Activated naive CD4-positive, alpha-beta T cell treated with anti-CD3 and anti-CD28 coated beads for 36 hours (primary cell): ENCODE data around the gene DGKG. TPM values are rescaled to one million over a fixed set of nuclear protein-coding genes. Genes with fewer than 3 reads are reported as not detected.

Experiments
- CTCF ChIA-PET: fragments of 350-600 bp; sonication (Branson Sonifier 250); formaldehyde crosslinking; loops from one replicate; lab custom pipeline; 2021; ENCODE audit warnings: antibody characterized with exemption; lab: Charles Lee
- DNase-seq: peaks from one replicate; pipeline ENCODE4 v3.0.0-alpha.2; 2020
- H3K27ac Mint-ChIP-seq: one replicate; pipeline ENCODE4 v1.8.0; 2021; ENCODE audit warnings: mild to moderate bottlenecking, mixed read lengths
- H3K27me3 Mint-ChIP-seq: one replicate; pipeline ENCODE4 v1.8.0; 2021; ENCODE audit warnings: low read depth, mixed read lengths
- H3K36me3 Mint-ChIP-seq: one replicate; pipeline ENCODE4 v1.8.0; 2021; ENCODE audit warnings: low read depth, mixed read lengths
- H3K4me1 Mint-ChIP-seq: one replicate; pipeline ENCODE4 v1.8.0; 2021; ENCODE audit warnings: low read depth, mixed read lengths
- H3K4me3 Mint-ChIP-seq: one replicate; pipeline ENCODE4 v1.8.0; 2021; ENCODE audit warnings: mild to moderate bottlenecking, moderate library complexity, mixed read lengths
- H3K9me3 Mint-ChIP-seq: one replicate; pipeline ENCODE4 v1.8.0; 2021; ENCODE audit warnings: mixed read lengths
- intact Hi-C: fragments of 100-400 bp; cut with micrococcal nuclease; formaldehyde crosslinking; loops from one replicate; pipeline ENCODE4 v1.15.1; 2023
- total RNA-seq, 2 experiments: library from RNA; stranded (reverse); gene quantifications; one replicate each; pipeline ENCODE4 v1.2.3, GENCODE V29; 2021

Gene DGKG
- total RNA-seq, 2 experiments from 2014 or later, result 0.25 to 0.98 TPM

DNA sequence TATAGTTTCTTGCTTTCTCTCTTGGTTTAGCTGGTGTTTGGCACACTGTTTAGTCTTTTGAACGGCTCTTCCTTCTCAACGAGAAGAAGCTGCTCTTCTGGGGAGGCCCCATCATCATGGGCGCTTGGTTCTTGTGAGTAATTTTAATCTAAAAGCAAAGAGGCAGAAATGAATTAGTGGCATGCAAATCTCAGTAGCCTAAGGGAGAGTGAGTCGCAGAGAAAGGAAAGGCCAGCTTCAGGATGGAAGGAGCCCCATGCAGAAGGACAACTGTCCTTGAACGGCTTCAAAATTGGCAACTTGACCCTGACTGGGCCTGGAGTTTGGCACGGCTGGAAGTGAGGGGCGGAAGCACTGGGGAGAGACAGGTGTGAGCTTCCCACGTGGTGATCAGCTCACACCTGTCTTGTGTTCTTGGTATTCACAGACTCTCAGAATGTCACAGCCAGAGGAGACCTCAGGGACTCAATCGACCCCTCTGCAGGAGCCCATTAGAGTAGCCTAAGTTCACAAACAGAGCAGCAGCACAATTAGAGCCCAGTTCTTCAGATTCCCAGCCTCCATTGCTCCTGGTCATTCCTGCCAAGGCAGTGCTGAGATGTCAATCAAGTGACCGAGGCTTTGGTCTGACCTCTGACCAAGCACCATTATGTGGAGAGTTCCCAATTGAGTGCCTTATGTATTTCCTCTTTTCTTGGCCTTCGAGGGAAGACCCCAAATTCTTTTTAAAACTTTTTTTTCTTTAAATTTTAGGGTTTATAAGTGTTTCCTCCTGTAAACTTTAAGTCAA, 211.8 kb downstream of the DGKG start:
- DNase-seq, result no peak
- Mint-ChIP-seq H3K27me3 (peaks cover 48% of the 10 kb centered on the region), H3K9me3 (no peaks in the 10 kb centered on the region), H3K4me1 (peaks cover 13% of the 10 kb centered on the region), H3K27ac (no peak overlapping the region), H3K4me3 (no peak overlapping the region), H3K36me3 (no peaks in the 10 kb centered on the region)
- CTCF ChIA-PET, result no interaction called here
- intact Hi-C loops, result loop anchor here (2.0 kb wide), 1 partner anchor 35 kb away; no protein-coding TSS in a partner anchor

DNA sequence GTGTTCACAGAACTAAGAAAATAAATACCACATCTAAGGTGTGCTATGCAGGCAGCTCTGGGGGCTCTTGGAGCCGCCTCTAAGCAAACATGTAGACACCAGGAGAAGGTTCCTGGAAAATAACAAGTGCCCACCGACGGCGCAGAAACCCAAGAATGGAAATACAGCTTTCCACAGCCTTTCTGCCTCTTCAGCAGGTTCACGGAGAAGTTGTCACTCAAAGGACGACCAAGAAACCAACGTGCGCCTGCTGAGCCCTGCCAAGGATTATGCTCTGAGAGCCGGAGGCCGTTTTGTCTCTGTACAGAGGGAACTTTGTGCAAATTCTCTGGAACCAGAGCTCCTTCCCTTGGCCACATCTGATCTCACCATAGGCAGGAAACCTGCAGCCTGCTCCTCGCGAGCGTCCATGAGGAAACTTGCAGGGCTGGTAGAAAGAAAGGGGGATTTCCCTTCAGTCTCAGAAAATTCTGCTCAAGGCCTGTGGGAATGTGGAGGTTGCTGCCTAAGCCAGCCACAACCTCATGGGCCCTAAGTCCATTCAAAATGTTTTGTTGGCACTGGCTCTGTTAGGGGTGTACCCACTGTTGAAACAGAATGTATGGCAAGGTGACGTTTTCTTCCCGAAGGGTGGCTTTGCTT, 212.6 kb downstream of the DGKG start:
- Mint-ChIP-seq H3K4me1 (peaks cover 13% of the 10 kb centered on the region), H3K27me3 (peaks cover 52% of the 10 kb centered on the region), H3K36me3 (no peaks in the 10 kb centered on the region), H3K9me3 (no peaks in the 10 kb centered on the region), H3K4me3 (no peak overlapping the region), H3K27ac (no peak overlapping the region)
- intact Hi-C loops, result no loop called here
- no peak for DNase-seq
- CTCF ChIA-PET, result no interaction called here

DNA sequence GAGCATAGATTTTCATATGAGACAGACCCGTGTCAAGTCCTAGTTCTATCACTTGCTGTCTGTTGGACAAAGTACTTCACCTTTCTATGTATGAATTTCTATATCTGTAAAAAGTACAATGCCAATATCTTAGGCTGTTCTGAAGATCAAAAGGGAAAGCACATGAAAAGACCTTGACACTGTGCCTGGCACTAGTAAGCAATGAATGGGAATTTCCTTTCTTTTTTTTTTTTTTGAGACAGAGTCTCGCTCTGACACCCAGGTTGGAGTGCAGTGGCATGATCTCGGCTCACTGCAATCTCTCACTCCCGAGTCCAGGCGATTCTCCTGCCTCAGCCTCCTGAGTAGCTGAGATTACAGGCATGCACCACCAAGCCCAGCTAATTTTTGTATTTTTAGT, 217.8 kb downstream of the DGKG start:
- Mint-ChIP-seq H3K27ac (no peak overlapping the region), H3K4me1 (no peaks in the 10 kb centered on the region), H3K9me3 (no peaks in the 10 kb centered on the region), H3K4me3 (no peak overlapping the region), H3K27me3 (peaks cover 19% of the 10 kb centered on the region), H3K36me3 (no peaks in the 10 kb centered on the region)
- intact Hi-C loops, result no loop called here
- DNase-seq, result no peak
- CTCF ChIA-PET, result no interaction called here

DNA sequence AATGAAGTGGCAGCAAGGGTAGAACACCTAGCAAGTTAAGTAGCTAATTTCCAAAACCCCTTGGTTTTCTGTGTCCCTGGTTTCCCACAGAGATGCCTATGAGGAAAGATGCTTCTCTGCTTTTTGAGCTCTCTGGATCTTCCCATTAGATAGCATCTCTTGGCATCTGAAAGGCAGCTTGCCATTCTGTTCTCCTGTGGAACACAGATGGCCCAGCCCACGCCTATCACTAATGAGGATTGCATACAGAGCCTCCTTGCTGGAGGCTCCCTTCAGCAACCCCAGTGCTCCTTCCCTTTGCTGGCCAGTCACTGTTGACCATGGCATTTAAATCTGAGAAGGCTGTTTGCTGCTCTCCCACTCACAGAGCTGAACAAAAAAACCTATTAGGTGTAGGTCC, 218.8 kb downstream of the DGKG start:
- Mint-ChIP-seq H3K9me3 (no peaks in the 10 kb centered on the region), H3K27ac (no peak overlapping the region), H3K4me3 (no peak overlapping the region), H3K4me1 (no peaks in the 10 kb centered on the region), H3K36me3 (no peaks in the 10 kb centered on the region), H3K27me3 (peaks cover 11% of the 10 kb centered on the region)
- CTCF ChIA-PET, result no interaction called here
- no peak for DNase-seq
- intact Hi-C loops, result no loop called here

DNA sequence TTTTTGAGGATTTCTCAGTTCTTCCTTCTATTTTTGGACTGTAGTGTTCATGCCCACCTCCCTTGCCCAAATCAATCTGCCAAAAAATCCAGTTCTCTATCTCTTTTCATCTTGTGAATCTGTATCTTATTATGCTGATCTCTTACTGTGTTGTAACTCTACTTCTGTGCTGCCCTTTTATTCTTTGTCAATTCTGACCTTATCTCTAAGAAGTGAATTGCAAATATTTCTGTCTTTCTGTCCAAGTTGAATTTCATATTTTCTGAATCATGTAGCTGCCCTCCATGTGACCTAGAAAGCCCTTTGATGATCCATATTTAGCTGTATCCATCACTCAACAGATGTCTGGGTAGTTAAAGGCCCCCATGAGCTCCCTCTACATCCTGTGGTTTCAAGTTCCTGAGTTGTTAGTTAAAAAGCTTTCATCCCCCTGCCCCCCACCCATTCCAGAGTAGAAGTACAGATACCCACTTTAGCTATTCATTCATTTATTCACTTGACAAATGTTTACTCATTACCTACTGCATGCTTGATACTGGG, 219.6 kb downstream of the DGKG start:
- Mint-ChIP-seq H3K9me3 (no peaks in the 10 kb centered on the region), H3K27me3 (peaks cover 7% of the 10 kb centered on the region), H3K4me3 (no peak overlapping the region), H3K36me3 (no peaks in the 10 kb centered on the region), H3K27ac (no peak overlapping the region), H3K4me1 (no peaks in the 10 kb centered on the region)
- no peak for DNase-seq
- intact Hi-C loops, result no loop called here
- CTCF ChIA-PET, result no interaction called here

DNA sequence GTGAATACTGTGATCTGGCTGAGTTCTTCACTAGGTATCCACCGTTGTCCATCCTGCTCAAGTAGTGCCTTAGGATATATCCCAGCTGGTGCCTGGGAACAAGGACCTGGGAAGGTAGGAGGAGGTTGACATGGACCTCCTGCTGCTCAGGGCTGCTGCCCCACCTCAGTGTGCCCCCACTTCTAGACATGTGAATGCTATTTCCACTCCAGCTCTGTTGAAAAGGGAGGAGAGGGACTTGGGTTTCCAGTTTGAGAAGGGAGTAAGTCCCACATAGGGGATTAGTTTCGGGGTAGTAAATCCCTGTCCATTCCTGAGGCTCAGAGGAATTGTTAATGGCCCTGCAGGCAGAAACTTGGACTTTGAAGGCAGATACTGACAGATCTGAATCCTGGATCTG, 220.2 kb downstream of the DGKG start:
- CTCF ChIA-PET, result no interaction called here
- Mint-ChIP-seq H3K4me1 (no peaks in the 10 kb centered on the region), H3K27me3 (peaks cover 7% of the 10 kb centered on the region), H3K27ac (no peak overlapping the region), H3K4me3 (no peak overlapping the region), H3K36me3 (no peaks in the 10 kb centered on the region), H3K9me3 (no peaks in the 10 kb centered on the region)
- no peak for DNase-seq
- intact Hi-C loops, result no loop called here

DNA sequence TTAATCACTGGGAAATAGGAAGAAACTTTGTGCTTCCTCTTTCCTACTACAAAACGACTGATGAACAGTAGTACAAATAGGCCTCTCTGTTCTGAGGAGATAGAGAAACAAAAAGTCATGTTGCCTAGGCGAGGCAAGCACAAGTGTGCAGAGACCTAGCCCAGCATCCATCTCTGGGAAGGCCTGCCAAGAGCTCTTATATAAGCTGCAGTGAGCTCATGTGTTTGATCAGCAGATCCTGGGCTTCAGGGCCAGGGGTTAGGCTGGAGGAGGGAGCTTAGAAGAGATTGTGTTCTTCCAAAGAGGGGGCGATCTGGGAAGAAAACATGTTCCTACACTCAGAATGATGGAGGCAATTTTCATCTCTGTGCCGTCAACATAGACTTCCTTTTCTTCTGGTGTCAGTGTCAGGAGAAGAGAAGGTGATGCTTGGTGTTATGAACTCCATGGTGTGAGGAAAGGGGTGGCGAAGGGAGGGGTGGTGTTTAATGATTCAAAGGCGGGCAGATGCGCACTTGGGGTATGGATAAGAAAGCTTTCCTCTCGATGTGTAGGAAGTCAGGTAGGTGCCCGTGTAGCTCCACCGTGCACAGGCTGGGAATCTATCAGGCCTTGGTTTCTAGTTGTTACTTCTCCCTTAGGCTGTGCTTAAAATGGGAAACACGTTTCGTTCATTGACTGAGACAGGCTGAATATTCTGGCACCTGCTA, 223.6 kb downstream of the DGKG start:
- CTCF ChIA-PET, result no interaction called here
- H3K4me3 Mint-ChIP-seq, result no peak overlapping the region

DNA sequence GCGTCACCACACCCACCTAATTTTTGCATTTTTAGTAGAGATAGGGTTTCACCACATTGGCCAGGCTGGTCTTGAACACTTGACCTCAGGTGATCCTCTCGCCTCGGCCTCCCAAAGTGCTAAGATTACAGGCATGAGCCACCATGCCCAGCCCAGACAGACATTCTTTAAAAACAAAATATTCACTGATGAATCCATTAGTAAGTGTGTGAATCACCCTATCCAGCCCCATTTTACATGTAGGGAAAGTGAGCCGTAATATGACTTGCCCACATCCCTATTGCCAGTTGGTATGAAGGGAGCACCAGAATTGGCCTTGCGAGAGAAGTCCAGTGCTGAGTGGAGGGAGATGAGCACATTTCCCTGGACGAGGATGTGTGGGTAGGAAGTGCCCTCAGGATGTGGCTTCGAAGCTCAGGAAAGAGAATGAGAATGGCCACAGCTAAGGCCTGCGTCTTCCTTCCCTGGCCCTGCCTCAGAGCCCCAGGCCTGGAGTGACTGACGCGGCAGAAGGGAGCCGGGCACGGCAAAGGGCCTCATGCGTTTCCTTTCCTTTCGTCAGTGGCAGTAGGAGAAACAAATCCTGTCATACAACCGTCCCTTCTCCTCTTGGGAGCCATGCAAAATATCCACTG, 224.9 kb downstream of the DGKG start:
- Mint-ChIP-seq H3K36me3 (no peaks in the 10 kb centered on the region), H3K9me3 (no peaks in the 10 kb centered on the region), H3K4me3 (no peak overlapping the region), H3K27ac (no peak overlapping the region), H3K4me1 (no peaks in the 10 kb centered on the region), H3K27me3 (no peaks in the 10 kb centered on the region)
- no peak for DNase-seq
- intact Hi-C loops, result no loop called here
- CTCF ChIA-PET, result interaction anchor here (0.5 to 0.7 kb wide), 2 partner anchors 51 to 161 kb away, joined by 3 to 5 read pairs; no protein-coding TSS in a partner anchor

More for the DNA sequence above, 223.6 kb downstream of the DGKG start:
- no peak for DNase-seq
- Mint-ChIP-seq H3K27ac (no peak overlapping the region), H3K4me1 (no peaks in the 10 kb centered on the region), H3K9me3 (no peaks in the 10 kb centered on the region), H3K36me3 (no peaks in the 10 kb centered on the region), H3K27me3 (peaks cover under 1% of the 10 kb centered on the region)
- intact Hi-C loops, result no loop called here

DNA sequence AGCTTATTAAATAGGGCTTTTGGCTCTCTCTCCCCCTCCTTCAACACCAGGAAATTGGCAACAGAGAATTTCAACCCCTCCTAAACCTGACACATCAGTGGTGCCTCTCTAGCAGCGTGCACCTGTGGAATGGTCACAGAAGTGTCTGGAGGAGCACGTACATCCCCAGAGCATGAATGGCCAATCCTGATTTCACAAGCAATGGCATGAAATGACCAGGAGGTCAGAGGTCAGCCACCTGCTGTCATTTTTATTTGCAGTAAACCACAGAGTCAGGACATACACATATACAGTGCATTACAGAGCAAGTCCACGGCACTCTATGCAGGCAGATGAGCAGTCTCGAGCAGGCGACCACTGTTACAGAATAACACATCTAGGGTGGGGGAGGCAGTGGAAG, 228.1 kb downstream of the DGKG start:
- no peaks in the 10 kb centered on the region for H3K4me1 Mint-ChIP-seq
- intact Hi-C loops, result no loop called here
- H3K36me3 Mint-ChIP-seq, result no peaks in the 10 kb centered on the region
- no peaks in the 10 kb centered on the region for H3K9me3 Mint-ChIP-seq
- H3K27me3 Mint-ChIP-seq, result no peaks in the 10 kb centered on the region
- no peak overlapping the region for H3K27ac Mint-ChIP-seq
- H3K4me3 Mint-ChIP-seq, result no peak overlapping the region
- CTCF ChIA-PET, result no interaction called here
- no peak for DNase-seq

DNA sequence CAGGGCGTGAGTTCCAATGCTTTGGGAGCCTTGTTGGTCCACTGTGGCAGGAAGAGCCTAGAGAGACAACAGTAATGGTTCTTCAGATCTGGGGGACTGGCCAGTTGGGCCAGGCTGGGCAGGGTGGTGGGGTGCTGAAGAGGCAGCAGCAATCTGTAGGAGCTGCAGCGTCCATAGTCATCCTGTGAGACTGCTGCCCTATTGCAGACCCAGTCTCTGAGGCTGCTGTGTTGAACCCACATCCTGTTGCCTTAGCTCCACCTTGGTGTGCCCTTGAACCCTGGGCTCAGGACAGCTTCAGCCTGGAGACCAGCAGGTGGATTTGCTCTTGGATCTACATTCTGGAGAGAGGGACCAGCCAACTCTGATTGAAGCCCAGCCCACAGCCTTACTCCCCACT, 229.5 kb downstream of the DGKG start:
- H3K27ac Mint-ChIP-seq, result no peak overlapping the region
- no peaks in the 10 kb centered on the region for H3K27me3 Mint-ChIP-seq
- CTCF ChIA-PET, result no interaction called here
- no peak for DNase-seq
- H3K9me3 Mint-ChIP-seq, result no peaks in the 10 kb centered on the region
- H3K36me3 Mint-ChIP-seq, result no peaks in the 10 kb centered on the region
- no peak overlapping the region for H3K4me3 Mint-ChIP-seq
- intact Hi-C loops, result no loop called here
- H3K4me1 Mint-ChIP-seq, result no peaks in the 10 kb centered on the region

DNA sequence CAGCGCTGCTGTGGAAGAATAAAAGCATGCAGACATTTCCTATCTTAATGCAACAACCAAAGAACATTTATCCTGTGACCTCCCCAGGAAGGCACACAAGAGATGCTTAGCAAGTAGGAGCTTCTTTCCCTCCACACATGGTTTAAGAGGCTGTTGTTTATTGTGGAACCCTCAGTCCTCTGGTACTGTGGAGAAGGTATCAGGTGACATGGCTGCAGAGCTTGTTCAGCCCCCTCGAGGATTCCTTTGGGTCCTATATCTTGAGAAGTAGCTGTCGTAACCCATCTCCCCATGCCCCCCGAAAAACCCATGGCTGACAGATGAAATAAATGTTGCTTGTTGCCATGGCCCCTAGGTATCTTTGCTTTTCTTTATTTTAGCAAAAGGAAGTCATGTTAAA, 232.8 kb downstream of the DGKG start:
- CTCF ChIA-PET, result interaction anchor here (0.9 kb wide), 1 partner anchor 24 kb away, joined by 3 read pairs; no protein-coding TSS in a partner anchor
- Mint-ChIP-seq H3K4me1 (no peaks in the 10 kb centered on the region), H3K27ac (no peak overlapping the region), H3K9me3 (no peaks in the 10 kb centered on the region), H3K27me3 (no peaks in the 10 kb centered on the region), H3K36me3 (no peaks in the 10 kb centered on the region), H3K4me3 (no peak overlapping the region)
- intact Hi-C loops, result no loop called here
- no peak for DNase-seq

DNA sequence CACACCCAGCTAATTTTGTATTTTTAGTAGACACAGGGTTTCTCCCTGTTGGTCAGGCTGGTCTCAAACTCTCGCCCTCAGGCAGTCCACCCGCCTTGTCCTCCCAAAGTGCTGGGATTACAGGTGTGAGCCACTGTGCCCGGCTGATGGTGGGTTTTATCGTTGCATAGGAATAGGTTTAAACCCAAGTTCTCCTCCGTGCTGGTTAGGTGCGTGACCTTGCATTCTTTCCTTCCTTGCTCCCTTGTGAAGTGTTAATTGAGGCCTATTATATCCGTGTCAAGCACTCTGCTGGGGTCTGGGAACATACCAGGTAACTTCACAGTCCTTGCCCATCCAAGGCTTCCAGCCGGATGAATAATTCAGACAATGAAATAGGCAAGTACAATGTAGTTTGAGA, 233.9 kb downstream of the DGKG start:
- H3K4me1 Mint-ChIP-seq, result no peaks in the 10 kb centered on the region
- no peak for DNase-seq
- peaks cover 1% of the 10 kb centered on the region for H3K27me3 Mint-ChIP-seq
- CTCF ChIA-PET, result no interaction called here
- intact Hi-C loops, result no loop called here
- no peak overlapping the region for H3K4me3 Mint-ChIP-seq
- H3K36me3 Mint-ChIP-seq, result no peaks in the 10 kb centered on the region
- no peak overlapping the region for H3K27ac Mint-ChIP-seq
- no peaks in the 10 kb centered on the region for H3K9me3 Mint-ChIP-seq
